ENCODE results near the gene CHRFAM7A.
"Not testable (repeated sequence)": the region's sequence is repeated elsewhere in the genome, so short reads cannot be mapped to it uniquely, and the experiment has no call there.

GRCh38 chr15:30368271-30368670 is 25.1 kb downstream of the CHRFAM7A start:
- TF ChIP-seq, protein P1, sequence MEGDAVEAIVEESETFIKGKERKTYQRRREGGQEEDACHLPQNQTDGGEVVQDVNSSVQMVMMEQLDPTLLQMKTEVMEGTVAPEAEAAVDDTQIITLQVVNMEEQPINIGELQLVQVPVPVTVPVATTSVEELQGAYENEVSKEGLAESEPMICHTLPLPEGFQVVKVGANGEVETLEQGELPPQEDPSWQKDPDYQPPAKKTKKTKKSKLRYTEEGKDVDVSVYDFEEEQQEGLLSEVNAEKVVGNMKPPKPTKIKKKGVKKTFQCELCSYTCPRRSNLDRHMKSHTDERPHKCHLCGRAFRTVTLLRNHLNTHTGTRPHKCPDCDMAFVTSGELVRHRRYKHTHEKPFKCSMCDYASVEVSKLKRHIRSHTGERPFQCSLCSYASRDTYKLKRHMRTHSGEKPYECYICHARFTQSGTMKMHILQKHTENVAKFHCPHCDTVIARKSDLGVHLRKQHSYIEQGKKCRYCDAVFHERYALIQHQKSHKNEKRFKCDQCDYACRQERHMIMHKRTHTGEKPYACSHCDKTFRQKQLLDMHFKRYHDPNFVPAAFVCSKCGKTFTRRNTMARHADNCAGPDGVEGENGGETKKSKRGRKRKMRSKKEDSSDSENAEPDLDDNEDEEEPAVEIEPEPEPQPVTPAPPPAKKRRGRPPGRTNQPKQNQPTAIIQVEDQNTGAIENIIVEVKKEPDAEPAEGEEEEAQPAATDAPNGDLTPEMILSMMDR (conservative IDR thresholded peaks at IDR 0.05 in 1 of 2, IDR thresholded peaks at IDR 0.05 in 1 of 2; ENCODE audit: low read depth in 1 of 2, low read length in 2 of 2) = not testable (repeated sequence)
- not testable (repeated sequence) for TF ChIP-seq EZH2 (IDR thresholded peaks at IDR 0.05; ENCODE audit: low read length, missing control alignments)
